Limb (tissue), 2 donors: ENCODE measurements around the gene ALPL.
"Not testable (repeated sequence)": the region's sequence is repeated elsewhere in the genome, so short reads cannot be mapped to it uniquely, and the experiment has no call there.

Source experiments
- DNase-seq, 2 donors: peaks; one replicate each; pipeline ENCODE4 v3.0.0-alpha.2; 2016; ENCODE audit errors: extremely low spot score in 2 of 2

ALPL gene

DNA sequence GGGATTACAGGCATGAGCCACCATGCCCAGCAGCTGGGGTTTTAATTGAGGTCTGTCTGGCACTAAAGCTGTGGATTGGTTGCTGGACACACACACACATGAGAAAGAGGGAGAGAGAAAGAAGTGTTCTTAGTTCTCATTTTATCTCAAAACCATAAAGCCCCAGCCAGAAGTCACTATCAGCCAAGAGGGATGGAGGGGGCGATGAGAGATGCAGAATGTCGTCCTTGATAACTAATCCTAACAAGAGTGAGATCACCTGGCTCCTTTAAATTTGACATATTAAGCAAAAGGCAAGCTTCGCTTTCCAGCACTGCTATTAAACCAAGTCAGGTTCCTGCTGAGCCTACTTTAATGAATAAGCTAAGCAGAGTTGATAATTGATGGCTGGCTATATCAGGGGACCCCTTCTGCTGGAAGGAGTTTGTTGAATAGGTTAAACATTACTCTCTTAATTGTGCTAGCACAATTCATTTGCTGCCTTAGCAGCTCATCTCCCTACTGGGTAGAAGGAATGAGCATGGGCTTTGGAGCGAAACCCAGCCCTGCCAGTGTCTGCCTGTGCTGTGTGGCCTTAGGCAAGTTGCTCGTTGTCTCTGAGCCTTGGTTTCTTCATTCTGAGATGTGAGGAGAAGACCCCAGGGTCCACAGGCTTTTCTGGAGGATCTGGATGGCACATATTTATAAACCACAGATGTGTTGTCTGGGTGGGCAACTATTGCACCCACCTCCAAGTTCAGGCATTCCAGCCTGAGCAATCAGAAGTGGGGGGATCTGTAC, 50.8 kb downstream of the ALPL start:
- DNase-seq = no peak

- DNase-seq = no peak
These were observed 51.9 kb downstream of the ALPL start for GRCh38 chr1:21560916-21561638.

DNA sequence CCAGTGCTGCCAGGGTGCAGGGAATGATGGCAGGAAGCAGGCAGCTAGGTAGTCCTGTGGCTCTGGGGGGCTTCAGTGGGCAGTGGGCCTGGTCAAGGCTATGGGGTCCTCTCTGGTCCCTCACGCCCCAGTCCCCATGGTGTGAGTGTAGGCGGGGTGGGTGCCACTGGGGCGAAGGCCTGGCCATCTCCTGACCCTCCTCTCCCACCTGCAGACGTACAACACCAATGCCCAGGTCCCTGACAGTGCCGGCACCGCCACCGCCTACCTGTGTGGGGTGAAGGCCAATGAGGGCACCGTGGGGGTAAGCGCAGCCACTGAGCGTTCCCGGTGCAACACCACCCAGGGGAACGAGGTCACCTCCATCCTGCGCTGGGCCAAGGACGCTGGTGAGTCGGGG, 53.7 kb downstream of the ALPL start:
- no peak for DNase-seq

DNA sequence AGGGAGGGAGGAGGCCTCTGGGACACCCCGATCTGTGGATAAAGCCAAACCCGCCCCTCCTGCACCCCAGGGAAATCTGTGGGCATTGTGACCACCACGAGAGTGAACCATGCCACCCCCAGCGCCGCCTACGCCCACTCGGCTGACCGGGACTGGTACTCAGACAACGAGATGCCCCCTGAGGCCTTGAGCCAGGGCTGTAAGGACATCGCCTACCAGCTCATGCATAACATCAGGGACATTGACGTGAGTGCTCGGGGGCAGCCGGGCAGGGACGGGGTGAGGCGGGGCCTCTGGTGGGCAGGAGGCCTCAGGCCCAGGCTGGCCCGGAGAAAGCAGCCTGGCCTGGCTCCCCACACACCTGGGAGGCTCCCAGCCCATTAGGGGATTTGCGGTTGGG, 54.7 kb downstream of the ALPL start:
- no peak for DNase-seq

GRCh38 chr1:21564521-21565095, 55.4 kb downstream of the ALPL start:
- DNase-seq = no peak

- DNase-seq = no peak
These were observed 56.1 kb downstream of the ALPL start for GRCh38 chr1:21565285-21565684.

GRCh38 chr1:21566361-21566760, 57.1 kb downstream of the ALPL start:
- not testable (repeated sequence) for DNase-seq

DNA sequence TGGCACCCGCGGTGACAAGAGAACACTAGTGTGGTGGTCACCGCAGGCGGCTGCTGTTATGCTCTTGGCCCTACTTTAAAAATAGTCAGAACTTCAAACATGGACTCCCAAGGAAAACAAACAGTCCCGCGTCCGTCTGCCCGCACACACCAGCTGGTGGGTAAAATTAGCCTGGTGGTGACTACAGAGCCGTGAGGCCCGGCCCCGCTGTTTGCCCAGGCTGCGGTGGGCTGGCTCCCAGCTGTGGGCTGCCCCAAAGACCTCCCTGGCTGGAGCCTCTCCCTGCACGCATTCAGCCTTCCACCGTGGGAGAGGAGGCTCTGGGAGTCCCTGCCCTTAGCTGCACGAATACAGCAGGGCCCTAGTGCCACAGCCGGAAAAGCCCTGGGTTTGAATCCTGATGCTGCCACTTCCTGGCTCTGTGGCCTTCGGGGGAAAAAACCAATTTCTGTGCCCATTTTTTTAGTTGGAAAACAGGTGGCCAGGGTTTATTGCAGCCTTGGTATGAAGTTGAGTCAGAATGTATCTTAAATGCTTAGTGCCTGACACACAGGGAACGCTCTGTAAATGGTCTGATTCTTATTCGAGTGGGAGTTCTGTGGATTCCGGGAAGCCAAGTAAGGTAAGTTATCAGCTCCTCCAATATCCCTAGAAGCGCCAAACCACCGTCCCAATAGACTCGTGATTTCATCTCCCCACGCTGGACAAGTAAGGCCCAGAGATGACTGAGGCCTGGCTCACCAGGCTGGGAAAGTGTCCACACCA, 58.2 kb downstream of the ALPL start:
- no peak for DNase-seq

DNA sequence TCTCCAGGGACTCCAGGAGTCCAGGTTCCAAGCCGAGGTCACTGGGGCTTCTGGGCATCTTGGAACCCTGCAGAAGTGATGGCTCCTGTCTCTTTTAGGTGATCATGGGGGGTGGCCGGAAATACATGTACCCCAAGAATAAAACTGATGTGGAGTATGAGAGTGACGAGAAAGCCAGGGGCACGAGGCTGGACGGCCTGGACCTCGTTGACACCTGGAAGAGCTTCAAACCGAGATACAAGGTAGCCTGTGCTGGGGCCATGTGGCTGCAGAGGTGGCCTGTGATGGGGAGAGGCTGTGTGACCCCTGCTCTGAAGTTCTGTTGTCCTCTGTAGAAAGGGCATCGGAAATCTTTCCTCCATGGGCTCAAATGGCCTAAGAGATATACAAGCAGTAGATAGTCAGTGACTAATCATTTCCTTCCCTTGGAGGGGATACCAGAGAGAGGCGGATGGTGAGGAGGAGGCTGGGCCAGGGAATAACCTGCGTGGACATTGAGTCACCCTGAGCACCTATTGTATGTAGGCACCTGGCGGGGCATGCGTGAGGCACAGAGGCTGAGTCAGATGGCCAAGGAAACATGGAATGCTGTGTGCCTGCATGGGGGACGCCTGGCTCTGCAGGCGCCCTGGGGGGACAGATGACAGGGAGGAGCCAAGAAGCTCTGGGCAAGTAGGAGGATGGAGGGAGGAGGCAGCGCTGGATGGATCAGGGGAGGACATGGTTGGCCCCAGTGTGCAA, 59.0 kb downstream of the ALPL start:
- DNase-seq = no peak

DNA sequence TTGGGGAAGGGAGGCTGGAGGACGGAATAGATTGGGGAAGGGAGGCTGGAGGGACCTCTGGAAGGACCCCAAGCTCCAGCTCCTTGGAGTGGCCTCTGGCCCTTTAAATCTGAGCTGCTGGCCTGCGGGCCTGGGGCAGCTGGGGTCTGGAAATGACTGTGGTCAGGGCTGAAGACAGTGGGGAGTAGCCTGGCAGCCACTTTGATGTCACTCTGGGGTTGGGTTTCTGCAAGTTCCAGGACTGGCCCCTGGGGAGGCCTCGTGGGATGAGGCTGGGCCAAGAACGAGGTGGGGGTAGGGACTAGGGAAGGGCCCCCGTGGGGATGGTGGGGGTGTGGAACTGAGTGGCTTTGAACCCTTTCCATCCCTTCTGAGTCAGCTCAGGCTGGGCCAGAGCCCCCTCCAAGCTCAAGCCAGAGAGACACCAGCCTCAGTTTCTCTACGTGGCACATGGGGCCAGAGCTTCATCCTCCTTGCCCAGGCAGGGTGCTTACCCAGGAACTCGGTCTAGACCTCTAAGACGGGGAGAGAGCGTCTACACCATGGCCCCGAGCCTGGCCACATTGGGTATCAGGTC, 59.7 kb downstream of the ALPL start:
- DNase-seq = no peak

- no peak for DNase-seq
These were observed 60.8 kb downstream of the ALPL start for GRCh38 chr1:21569820-21570527.

DNA sequence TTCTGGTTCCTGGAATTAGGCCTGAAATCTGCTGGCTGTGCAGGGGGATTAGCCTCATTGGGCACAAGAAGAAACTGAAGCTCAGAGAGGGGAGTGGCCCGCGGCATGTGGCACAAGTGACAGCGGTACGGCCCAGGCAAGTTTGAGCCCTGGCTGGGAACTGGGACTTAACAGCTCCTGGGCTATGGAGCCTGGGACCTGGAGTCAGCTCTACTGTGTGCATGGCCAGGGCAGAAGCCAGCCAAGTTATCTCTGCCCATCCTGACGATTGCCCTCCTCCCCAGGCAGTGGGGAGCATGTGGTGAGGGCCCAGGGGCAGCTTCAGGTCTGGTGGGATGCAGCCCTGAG, 61.3 kb downstream of the ALPL start:
- no peak for DNase-seq

DNA sequence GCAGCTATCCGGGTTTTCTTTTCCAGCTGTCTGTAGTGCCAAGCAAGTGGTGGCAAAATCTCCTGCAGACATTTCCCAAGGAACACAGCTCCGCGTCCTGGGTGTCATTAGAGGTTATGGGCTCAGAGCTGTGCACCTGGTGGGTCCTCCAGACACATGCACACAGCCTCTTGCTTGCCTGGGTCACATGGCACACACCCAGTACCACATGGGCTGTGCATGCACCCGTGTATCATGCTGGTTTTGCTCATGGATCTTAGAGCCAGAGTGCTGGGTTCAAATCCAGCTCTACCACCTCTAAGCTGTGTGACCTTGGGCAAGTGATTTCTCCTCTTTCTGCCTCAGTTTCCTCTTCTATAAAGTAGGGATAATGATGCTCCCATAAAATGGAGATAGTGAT, 61.7 kb downstream of the ALPL start:
- DNase-seq = no peak

- no peak for DNase-seq
These were observed 63.0 kb downstream of the ALPL start for GRCh38 chr1:21572221-21572620.

- no peak for DNase-seq
These were observed 63.6 kb downstream of the ALPL start for GRCh38 chr1:21572735-21573277.

DNA sequence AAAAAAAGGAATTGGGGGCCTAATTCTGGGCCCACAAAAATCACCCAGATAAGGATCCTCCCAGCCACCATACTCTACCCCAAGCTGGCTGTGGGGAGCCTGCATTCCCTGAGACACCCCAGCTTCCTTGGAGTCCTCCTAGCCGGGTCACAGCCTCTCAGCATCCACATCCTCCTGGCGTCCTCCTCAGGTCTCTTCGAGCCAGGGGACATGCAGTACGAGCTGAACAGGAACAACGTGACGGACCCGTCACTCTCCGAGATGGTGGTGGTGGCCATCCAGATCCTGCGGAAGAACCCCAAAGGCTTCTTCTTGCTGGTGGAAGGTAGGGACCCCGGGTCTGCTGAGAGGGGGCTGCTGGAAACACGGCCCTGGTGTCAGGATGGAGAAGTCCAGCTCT, 64.3 kb downstream of the ALPL start:
- no peak for DNase-seq

DNA sequence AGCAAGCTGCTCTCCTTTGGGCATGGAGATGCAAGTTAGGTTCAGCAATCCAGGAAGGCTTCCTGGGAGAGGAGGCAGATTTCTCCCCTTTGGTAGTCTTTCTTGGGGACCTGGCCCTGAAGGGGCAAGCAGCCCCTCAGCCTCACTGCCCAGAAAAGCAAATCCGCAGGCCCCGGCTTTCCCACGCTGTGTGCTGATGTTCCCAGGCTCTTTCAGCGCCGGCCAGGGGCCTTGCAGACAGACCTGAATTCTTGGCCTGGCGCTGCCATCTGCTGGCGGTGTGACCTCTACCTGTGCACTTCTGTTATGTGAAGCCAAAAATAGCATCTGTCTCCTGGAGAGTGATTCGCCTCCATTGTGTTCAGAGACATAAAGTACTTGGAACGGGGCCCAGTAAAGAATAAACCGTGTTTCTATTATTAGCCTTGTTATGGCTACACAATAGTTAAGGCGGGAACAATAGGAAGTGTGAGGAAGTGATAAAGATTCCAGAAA, 64.8 kb downstream of the ALPL start:
- peak; percentile 73 to 83 for DNase-seq

- DNase-seq = peak in 1 of 2 donors; percentile 72
These were observed 65.4 kb downstream of the ALPL start for GRCh38 chr1:21574466-21575151.

DNA sequence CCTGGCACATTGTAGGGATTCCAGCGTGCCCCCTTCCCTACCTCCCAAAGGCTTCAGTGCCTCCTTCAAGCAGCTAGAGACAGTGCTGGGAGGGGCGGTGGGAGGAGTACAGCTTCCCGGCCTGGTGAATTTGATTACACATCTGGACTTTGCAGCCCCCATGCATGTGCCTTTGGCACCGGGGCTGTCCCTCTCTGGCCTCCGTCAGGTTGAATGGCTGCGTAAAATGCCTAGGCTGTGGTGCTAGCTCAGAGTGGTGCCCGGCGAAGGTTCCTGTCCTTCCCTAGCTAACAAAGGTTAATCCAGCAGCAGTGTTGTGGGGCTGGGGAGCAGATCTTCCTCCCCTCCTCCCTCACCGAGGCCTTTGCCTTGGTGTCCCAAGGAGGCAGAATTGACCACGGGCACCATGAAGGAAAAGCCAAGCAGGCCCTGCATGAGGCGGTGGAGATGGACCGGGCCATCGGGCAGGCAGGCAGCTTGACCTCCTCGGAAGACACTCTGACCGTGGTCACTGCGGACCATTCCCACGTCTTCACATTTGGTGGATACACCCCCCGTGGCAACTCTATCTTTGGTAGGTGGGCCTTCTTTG, 66.2 kb downstream of the ALPL start:
- DNase-seq = no peak
